IMR-90 (cell line): ENCODE results near the gene CEP83. TPM values are rescaled to one million over a fixed set of nuclear protein-coding genes. Genes with fewer than 3 reads are reported as not detected.

Experiments used
- ATAC-seq: fragments of 200-7000 bp; cut with Tn5 transposase; 2 replicates; pipeline ENCODE4 v1.9.1; 2020; ENCODE audit warnings: low read depth, mild to moderate bottlenecking, moderate library complexity
- BruUV-seq: library from RNA; stranded (reverse); fragments of 400-500 nt; replicated peaks from 2 replicates; lab custom pipeline; 2021; lab: Mats Ljungman, UMichigan
- CTCF ChIA-PET: fragments of 300-600 bp; formaldehyde crosslinking; extraction: SDS; loops from one replicate; lab custom pipeline; 2021; ENCODE audit warnings: antibody characterized with exemption; lab: Yijun Ruan, JAX
- POLR2A ChIA-PET: fragments of 300-600 bp; sonication (Branson Sonifier 250); formaldehyde crosslinking; loops from one replicate; lab custom pipeline; 2022; ENCODE audit warnings: antibody characterized with exemption; ENCODE audit not compliant: unreplicated experiment; lab: Charles Lee
- DNase-seq: peaks from one replicate; pipeline ENCODE4 v3.0.0; 2013
- H2AFZ ChIP-seq: replicated peaks from 2 replicates; pipeline ENCODE3; 2013; ENCODE audit warnings: low read length, mild to moderate bottlenecking; ENCODE audit not compliant: poor library complexity
- H2AK5ac ChIP-seq: 2 replicates; pipeline ENCODE4 v1.6.1; 2013; ENCODE audit warnings: low read depth, low read length, inconsistent platforms
- H2AK9ac ChIP-seq: replicated peaks from 2 replicates; pipeline ENCODE3; 2013; ENCODE audit warnings: mild to moderate bottlenecking, low read depth, low read length, moderate library complexity; ENCODE audit not compliant: poor library complexity
- H2BK120ac ChIP-seq: 2 replicates; pipeline ENCODE4 v1.6.1; 2013; ENCODE audit warnings: low read depth, low read length, inconsistent platforms
- H2BK15ac ChIP-seq: 3 replicates; pipeline ENCODE4 v1.6.1; 2013; ENCODE audit warnings: low read depth, low read length, inconsistent platforms
- H2BK20ac ChIP-seq: 2 replicates; pipeline ENCODE4 v1.6.1; 2013; ENCODE audit warnings: low read depth, mild to moderate bottlenecking, inconsistent platforms, low read length, moderate library complexity
- H2BK5ac ChIP-seq: 2 replicates; pipeline ENCODE4 v1.6.1; 2013; ENCODE audit warnings: mild to moderate bottlenecking, low read depth, low read length, inconsistent platforms; ENCODE audit not compliant: poor library complexity, severe bottlenecking
- H3K14ac ChIP-seq: replicated peaks from 2 replicates; pipeline ENCODE4 v1.6.1; 2013; ENCODE audit warnings: low read depth, low read length, inconsistent platforms
- H3K18ac ChIP-seq: 2 replicates; pipeline ENCODE4 v1.6.1; 2013; ENCODE audit warnings: low read depth, low read length, control low read depth
- H3K23ac ChIP-seq: 2 replicates; pipeline ENCODE4 v1.6.1; 2013; ENCODE audit warnings: low read depth, low read length, inconsistent platforms
- H3K27ac ChIP-seq: 2 replicates; pipeline ENCODE4 v1.5.1; 2013; ENCODE audit warnings: mild to moderate bottlenecking, control low read depth, low read length; ENCODE audit not compliant: insufficient read depth
- H3K27me3 ChIP-seq: 2 replicates; pipeline ENCODE4 v1.6.1; 2013; ENCODE audit warnings: low read length; ENCODE audit not compliant: control insufficient read depth, insufficient read depth
- H3K36me3 ChIP-seq: 2 replicates; pipeline ENCODE4 v1.6.1; 2013; ENCODE audit warnings: low read length, mixed read lengths; ENCODE audit not compliant: control insufficient read depth, insufficient read depth
- H3K4ac ChIP-seq: 2 replicates; pipeline ENCODE4 v1.6.1; 2013; ENCODE audit warnings: low read depth, low read length, inconsistent platforms
- H3K4me1 ChIP-seq: 2 replicates; pipeline ENCODE4 v1.6.1; 2013; ENCODE audit warnings: low read length, mixed read lengths; ENCODE audit not compliant: control insufficient read depth, insufficient read depth
- H3K4me2 ChIP-seq: 2 replicates; pipeline ENCODE4 v1.6.1; 2013; ENCODE audit warnings: low read depth, mild to moderate bottlenecking, control low read depth, low read length, moderate library complexity
- H3K4me3 ChIP-seq: 2 replicates; pipeline ENCODE4 v1.5.1; 2013; ENCODE audit warnings: low read depth, mild to moderate bottlenecking, control low read depth, low read length, moderate library complexity; ENCODE audit not compliant: insufficient read depth
- H3K56ac ChIP-seq: 2 replicates; pipeline ENCODE4 v1.6.1; 2013; ENCODE audit warnings: low read length, inconsistent platforms; ENCODE audit not compliant: insufficient read depth; ENCODE audit errors: extremely low read depth
- H3K79me1 ChIP-seq, 2 experiments: 2 replicates each; pipeline ENCODE4 v1.6.1; 2013; ENCODE audit warnings: low read length in 2 of 2, inconsistent platforms in 1 of 2, low read depth in 1 of 2
- H3K9ac ChIP-seq: 2 replicates; pipeline ENCODE4 v1.6.1; 2013; ENCODE audit warnings: low read depth, low read length, control low read depth
- H3K9me1 ChIP-seq: 2 replicates; pipeline ENCODE4 v1.6.1; 2013; ENCODE audit warnings: low read length, inconsistent platforms; ENCODE audit not compliant: insufficient read depth
- H3K9me3 ChIP-seq: 2 replicates; pipeline ENCODE4 v1.6.1; 2013; ENCODE audit warnings: low read length; ENCODE audit not compliant: control insufficient read depth, insufficient read depth
- H4K20me1 ChIP-seq: 2 replicates; pipeline ENCODE4 v1.6.1; 2013; ENCODE audit warnings: low read length, inconsistent platforms; ENCODE audit not compliant: insufficient read depth
- H4K5ac ChIP-seq: 2 replicates; pipeline ENCODE4 v1.6.1; 2013; ENCODE audit warnings: mild to moderate bottlenecking, low read depth, low read length, control low read depth
- H4K8ac ChIP-seq, 2 experiments: 2 replicates each; pipeline ENCODE4 v1.6.1; 2013; ENCODE audit warnings: low read depth in 2 of 2, low read length in 2 of 2, control low read depth in 1 of 2, inconsistent platforms in 1 of 2
- H4K91ac ChIP-seq: 2 replicates; pipeline ENCODE4 v1.6.1; 2013; ENCODE audit warnings: low read depth, low read length, inconsistent platforms; ENCODE audit not compliant: insufficient read depth
- BHLHE40 ChIP-seq: fragments of 150-350 bp; IDR thresholded peaks from 2 replicates; pipeline ENCODE4 v1.6.1; 2016; ENCODE audit warnings: mild to moderate bottlenecking, low read depth, low read length
- ELK1 ChIP-seq: fragments of 150-350 bp; IDR thresholded peaks from 2 replicates; pipeline ENCODE4 v1.6.1; 2016; ENCODE audit warnings: low read depth, mild to moderate bottlenecking, low read length, moderate library complexity, borderline replicate concordance
- MXI1 ChIP-seq: IDR thresholded peaks from 2 replicates; pipeline ENCODE4 v1.6.1; 2012; ENCODE audit warnings: low read depth, mild to moderate bottlenecking, low read length, moderate library complexity, borderline replicate concordance
- RAD21 ChIP-seq: IDR thresholded peaks from 2 replicates; pipeline ENCODE4 v1.6.1; 2012; ENCODE audit warnings: low read length, improper control_type of control experiment
- RCOR1 ChIP-seq: IDR thresholded peaks from 2 replicates; pipeline ENCODE4 v1.6.1; 2012; ENCODE audit warnings: mild to moderate bottlenecking, low read length, improper control_type of control experiment; ENCODE audit not compliant: insufficient replicate concordance
- WGBS, 2 experiments: methylation state at CpG; one replicate each; pipeline versions ENCODE4 v1.1.5 to v1.1.7; 2013; ENCODE audit warnings: missing lambda C conversion rate in 2 of 2; ENCODE audit not compliant: insufficient read length in 1 of 2; ENCODE audit errors: extremely low coverage in 2 of 2; 5-methylcytosine and 5-hydroxymethylcytosine counted together
- dilution Hi-C: fragments of 300-500 bp; cut with HindIII; formaldehyde crosslinking; loops from one replicate; pipeline ENCODE4 v1.14.3; 2018; ENCODE audit warnings: low sequenced_read_pairs; ENCODE audit not compliant: unreplicated experiment
- in situ Hi-C: fragments of 300-500 bp; cut with MboI; formaldehyde crosslinking; loops from 3 replicates; pipeline ENCODE4 v1.14.3; 2019; ENCODE audit warnings: low sequenced_read_pairs, inconsistent platforms, mixed read lengths
- intact Hi-C: fragments of 100-400 bp; cut with micrococcal nuclease; formaldehyde crosslinking; loops from 2 replicates; pipeline ENCODE4 v1.10.0; 2022
- polyA plus RNA-seq, 3 experiments: library from polyadenylated mRNA; depleted of rRNA; stranded (reverse); fragments of >200 nt; gene quantifications; 2 replicates each; pipeline ENCODE4 v1.2.3, GENCODE V29; 2012; ENCODE audit warnings: low replicate concordance in 1 of 3
- total RNA-seq: library from RNA; depleted of rRNA; stranded (reverse); fragments of >200 nt; gene quantifications from 2 replicates; pipeline ENCODE4 v1.2.3, GENCODE V29; 2012

CEP83 gene
- total and polyA plus RNA-seq, 2 of the 4 experiments (the other 2 are of a cell fraction), result 3.9 to 8.9 TPM

- H3K23ac ChIP-seq, result no peak overlapping the region
- peaks cover 6% of the 10 kb centered on the region for H3K9me1 ChIP-seq
- no peak overlapping the region for H2AFZ ChIP-seq
- in situ Hi-C loops (no loop called here), dilution Hi-C loops (no loop called here), intact Hi-C loops (no loop called here)
- no peak overlapping the region for H3K4me3 ChIP-seq
- TF ChIP-seq RCOR1, result no peak
- no peak for TF ChIP-seq MXI1
- TF ChIP-seq ELK1, result no peak
- no peak for TF ChIP-seq RAD21
- no peak for TF ChIP-seq BHLHE40
- H3K36me3 ChIP-seq, result no peaks in the 10 kb centered on the region; the same call in 1 of the 2 replicates
- peaks cover 3% of the 10 kb centered on the region; the same call in 1 of the 2 replicates for H4K20me1 ChIP-seq
- H2BK20ac ChIP-seq, result no peak overlapping the region
- CTCF ChIA-PET, result interaction anchor here (1.1 kb wide), 1 partner anchor 19 kb away, joined by 3 read pairs; no protein-coding TSS in a partner anchor
- no peak overlapping the region for H3K27ac ChIP-seq
- no peak overlapping the region for H2BK5ac ChIP-seq
- no peak overlapping the region for H4K5ac ChIP-seq
- H3K27me3 ChIP-seq, result no peaks in the 10 kb centered on the region
- no peak overlapping the region for H2AK5ac ChIP-seq
- no peak overlapping the region for H3K18ac ChIP-seq
- POLR2A ChIA-PET, result no interaction called here
- no peak overlapping the region for H2BK120ac ChIP-seq
- no peak overlapping the region for H2AK9ac ChIP-seq
- no peak overlapping the region for H3K56ac ChIP-seq
- H3K9me3 ChIP-seq, result no peaks in the 10 kb centered on the region
- no peak overlapping the region for H3K9ac ChIP-seq
- no peaks in the 10 kb centered on the region for H3K79me1 ChIP-seq
- WGBS, 2 experiments, result no CpG with 5 or more reads among the region's 2 CpGs
- H3K14ac ChIP-seq, result no peak overlapping the region
- ATAC-seq (no peak), DNase-seq (no peak)
- H3K4ac ChIP-seq, result no peak overlapping the region
- no TSS peak for BruUV-seq
- H2BK15ac ChIP-seq, result no peak overlapping the region
- H4K91ac ChIP-seq, result no peak overlapping the region
- H3K4me2 ChIP-seq, result no peak overlapping the region
- no peak overlapping the region for H4K8ac ChIP-seq
- H3K4me1 ChIP-seq, result peaks cover 9% of the 10 kb centered on the region
Observed at GRCh38 chr12:94308612-94309011, 151.1 kb downstream of the CEP83 start.
